Middle frontal gyrus (tissue), 1 donor: ENCODE measurements around the gene ZDHHC17.
"Not testable (repeated sequence)": the region's sequence is repeated elsewhere in the genome, so short reads cannot be mapped to it uniquely, and the experiment has no call there.

Source experiments
- DNase-seq: peaks from one replicate; pipeline ENCODE4 v3.0.0-alpha.2; 2015; ENCODE audit warnings: low spot score; ENCODE audit errors: extremely low spot score

Gene ZDHHC17

DNA sequence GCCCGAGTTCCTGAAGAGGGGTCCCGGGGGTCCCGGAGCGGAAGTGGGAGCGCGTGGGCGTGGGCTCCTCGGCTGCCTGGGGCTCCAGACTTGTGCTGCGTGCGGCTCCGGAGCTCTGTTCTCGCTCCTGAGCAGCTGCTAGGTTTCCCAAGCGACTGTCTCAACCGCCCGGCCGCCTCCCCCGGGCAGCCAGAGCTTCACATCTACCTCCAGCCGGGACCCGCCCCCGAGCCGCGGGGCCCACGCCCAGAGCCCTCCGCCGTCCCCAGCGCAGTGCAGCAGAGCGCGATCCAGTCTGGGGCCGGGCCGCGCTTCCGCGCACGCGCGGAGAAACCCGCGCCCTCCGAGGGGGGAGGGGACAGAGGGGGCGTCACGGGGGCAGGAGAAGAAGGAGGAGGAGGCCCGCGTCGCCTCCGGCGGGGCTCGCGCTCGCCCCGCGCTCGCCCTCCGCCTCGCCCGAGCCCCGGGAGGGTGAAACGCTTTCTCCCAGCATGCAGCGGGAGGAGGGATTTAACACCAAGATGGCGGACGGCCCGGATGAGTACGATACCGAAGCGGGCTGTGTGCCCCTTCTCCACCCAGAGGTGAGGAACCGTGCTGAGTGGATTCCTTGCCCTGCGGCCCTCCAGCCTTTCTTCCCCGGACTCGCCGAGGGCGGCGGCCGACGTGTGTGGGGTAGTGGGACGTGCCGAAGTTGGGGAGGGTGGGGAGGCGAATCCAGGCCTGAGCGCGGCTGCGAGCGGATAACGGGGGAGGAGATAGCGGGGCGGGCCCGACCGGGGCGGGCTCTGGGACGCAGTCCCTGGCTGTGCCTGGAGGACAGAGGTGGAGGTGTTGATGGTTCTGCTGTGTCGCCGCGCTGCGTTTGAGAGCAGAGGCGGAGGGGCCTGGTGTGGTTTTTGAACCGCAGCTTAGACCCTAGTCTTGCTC, at the start of gene ZDHHC17:
ZDHHC17 (plus strand) TSS at position 370 of the 930 bp plus-strand sequence; CDS start at position 492, 122 bp downstream.
- DNase-seq, result peak; percentile 80

DNA sequence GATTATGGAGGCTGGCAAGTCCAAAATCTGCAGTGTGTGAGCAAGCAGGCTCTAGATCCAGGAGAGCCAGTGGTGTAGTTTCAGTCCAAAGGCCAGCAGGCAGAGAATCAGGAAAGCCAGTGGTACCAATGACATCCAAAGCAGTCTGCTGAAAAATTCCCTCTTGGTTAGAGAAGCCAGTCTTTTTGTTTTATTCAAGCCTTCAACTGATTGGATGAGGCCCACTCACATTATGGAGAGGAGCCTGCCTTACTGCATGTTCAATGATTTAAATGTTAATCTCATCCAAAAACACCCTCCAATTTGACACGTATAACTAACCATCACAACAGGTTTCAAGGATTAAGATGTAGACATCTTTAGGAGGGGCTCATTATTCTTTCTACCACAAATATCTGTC, 49.5 kb upstream of the ZDHHC17 start:
- no peak for DNase-seq

- no peak for DNase-seq
Observed at GRCh38 chr12:76714861-76715260, 49.1 kb upstream of the ZDHHC17 start.

DNA sequence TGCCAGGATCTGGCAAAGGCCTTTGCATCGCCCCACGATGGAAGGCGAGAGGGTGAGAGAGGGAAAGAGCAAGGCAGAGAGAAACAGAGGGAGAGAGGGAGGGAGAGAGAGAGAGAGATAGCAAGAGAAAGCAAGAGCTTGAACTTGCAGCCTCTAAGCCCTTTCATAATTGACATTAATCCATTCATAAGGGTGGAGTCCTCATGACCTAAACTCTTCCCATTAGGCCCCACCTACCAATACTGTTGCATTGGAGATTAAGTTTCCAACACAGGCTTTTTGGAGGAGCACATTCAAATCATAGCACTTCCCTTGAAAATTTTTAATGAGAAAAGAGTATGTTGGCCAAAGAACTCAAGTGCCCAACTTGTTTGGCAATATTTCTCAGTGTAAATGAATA, 48.6 kb upstream of the ZDHHC17 start:
- DNase-seq, result no peak

GRCh38 chr12:76717314-76717713, 46.6 kb upstream of the ZDHHC17 start:
- no peak for DNase-seq

DNA sequence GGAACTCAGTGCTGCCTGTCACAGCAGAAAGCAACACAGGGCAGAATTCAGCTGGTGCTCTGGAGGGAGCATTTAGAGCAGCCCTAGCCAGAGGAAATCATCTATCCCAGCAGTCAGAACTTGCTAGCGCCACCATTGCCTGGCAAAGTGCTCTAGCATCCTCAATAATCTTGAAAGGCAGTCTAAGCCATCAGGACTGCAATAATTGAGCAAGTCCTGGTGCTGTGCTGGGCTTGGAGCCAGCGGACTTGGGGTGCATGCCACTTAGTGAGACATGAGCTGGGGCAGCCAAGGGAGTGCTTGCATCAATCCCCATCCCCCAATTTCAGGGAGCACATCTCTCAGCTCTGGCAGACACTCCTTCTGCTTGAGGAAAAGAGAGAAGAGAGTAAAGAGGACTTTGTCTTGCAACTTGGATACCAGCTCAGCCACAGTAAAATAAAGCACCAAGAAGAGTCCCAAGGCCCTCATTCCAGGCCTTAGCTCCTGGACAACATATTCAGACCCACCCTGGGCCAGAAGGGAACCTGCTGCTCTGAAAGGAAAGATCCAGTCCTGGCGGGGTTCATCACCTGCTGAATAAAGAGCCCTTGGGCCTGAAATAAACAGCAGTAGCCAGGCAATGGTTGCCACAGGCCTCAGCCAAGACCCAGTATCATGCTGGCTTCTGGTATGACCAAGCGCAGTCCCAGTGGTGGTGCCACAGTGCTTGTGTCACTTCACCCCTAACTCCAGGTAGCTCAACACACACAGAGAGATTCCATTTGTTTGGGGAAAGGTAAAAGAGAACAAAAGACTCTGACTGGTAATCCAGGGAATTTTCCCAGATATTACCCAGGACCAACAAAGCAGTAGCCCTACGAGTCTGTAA, 44.5 kb upstream of the ZDHHC17 start:
- no peak for DNase-seq

DNA sequence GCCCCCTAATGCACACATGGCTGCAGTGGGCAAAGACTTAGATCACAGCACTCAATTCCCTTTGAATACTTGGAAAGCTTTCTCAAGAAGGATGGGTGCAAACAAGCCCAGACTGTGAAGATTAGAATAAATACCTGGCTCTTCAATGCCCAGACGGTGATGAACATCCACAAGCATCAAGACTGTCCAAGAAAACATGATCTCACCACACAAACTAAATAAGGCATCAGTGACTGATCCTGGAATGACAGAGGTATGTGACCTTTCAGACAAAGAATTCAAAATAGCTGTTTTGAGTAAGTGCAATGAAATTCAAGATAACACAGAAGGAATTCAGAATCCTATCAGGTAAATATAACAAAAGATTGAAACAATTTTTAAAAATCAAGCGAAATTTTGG, 43.8 kb upstream of the ZDHHC17 start:
- no peak for DNase-seq

DNA sequence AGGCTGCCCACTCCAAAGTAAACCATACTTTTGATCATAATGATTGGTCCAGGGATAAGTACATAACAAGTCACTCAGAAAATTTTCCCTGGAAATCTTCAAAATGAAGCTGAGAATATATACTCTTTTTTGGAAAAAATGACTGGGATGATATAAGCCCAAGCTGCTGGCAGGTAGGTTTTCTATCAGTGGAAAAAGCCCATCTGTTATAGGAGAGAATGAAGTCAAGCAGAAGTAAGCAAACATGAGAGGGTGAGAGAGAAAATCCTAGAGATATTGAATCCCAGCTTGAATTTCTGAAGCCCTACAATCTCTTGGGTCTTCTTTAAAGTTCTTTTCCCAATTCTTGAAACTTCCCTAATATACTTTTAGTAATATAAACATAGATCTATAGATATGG, 37.3 kb upstream of the ZDHHC17 start:
- no peak for DNase-seq

DNA sequence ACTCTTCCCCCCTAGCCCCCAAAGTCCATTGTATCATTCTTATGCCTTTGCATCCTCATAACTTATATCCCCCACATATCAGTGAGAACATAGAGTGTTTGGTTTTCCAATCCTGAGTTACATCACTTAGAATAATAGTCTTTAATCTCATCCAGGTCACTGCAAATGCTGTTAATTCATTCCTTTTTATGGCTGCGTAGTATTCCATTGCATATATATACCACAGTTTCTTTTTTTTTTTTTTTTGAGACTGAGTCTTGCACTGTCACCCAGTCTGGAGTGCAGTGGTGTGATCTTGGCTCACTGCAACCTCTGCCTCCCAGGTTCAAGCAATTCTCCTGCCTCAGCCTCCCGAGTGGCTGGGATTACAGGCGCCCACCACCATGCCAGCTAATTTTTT, 31.7 kb upstream of the ZDHHC17 start:
- DNase-seq, result not testable (repeated sequence)

DNA sequence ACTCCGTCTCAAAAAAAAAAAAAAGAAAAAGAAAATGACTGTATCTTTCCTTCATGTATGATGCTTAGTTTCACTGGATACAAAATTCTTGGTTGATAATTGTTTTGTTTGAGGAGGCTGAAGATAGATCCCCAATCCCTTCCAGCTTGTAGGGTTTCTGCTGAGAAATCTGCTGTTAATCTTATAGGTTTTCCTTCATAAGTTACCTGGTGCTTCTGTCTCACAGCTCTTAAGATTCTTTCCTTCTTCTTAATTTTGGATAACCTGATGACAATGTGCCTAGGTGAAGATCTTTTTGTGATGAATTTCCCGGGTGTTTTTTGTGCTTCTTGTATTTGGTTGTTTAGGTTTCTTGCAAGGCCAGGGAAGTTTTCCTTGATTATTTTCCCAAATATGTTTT, 26.2 kb upstream of the ZDHHC17 start:
- DNase-seq, result not testable (repeated sequence)

GRCh38 chr12:76738824-76739579, 24.9 kb upstream of the ZDHHC17 start:
- DNase-seq, result no peak

DNA sequence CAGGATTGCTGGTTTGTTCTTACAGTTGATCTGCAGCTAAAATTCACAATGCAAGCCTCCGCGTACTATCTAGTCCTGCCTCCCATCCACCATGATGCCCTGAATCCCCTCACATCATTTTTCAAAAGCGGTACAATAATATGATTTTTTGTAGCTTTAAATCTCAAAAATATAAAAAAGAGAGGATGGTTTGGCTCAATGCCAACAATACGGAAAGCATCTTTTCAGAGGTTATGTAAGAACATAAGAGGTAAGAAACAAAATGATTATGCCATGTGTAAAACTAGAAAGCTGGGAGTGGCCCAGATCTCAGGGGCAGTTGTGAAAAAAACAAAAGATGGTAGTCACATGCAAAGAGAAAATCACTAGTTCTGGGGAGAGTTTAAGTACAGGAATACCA, 24.0 kb upstream of the ZDHHC17 start:
- DNase-seq, result no peak

DNA sequence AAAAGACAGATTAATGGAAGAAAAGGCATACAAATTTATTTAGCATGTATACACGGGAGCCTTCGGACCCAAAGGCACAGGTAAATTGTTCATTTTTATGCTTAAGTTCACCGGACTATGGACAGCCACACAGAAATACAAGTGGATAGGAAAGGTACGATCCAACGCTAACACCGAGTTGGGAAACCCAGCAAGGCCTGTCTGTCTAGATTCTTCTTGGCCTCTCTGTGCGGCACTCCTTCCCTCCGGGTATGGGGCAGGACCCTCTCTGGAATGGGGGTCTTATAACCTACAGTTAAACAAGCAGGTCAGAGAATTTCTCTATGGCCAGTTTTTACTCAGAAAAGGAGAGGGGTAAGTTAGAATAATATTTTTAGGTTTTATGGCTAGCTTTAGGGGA, 23.4 kb upstream of the ZDHHC17 start:
- DNase-seq, result no peak

GRCh38 chr12:76745343-76745742, 18.6 kb upstream of the ZDHHC17 start:
- DNase-seq, result no peak

DNA sequence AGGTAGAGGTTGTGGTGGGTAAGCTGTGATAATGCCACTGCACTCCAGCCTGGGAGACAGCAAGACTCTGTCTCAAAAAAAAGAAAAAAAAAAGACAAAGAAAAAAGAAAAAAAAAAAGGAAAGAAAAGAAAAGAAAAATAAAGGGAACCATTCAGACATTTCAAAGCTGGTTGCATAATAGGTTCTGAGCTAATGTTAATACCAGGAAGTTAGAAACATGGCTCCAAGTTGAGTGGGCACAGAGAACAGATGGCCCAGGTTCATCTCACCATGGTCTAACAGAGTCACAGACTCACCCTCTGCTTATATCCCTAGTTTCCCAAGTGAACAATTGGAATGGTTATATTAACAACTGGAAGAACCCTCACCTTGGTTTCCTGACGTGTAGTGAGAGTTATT, 17.4 kb upstream of the ZDHHC17 start:
- DNase-seq, result no peak

DNA sequence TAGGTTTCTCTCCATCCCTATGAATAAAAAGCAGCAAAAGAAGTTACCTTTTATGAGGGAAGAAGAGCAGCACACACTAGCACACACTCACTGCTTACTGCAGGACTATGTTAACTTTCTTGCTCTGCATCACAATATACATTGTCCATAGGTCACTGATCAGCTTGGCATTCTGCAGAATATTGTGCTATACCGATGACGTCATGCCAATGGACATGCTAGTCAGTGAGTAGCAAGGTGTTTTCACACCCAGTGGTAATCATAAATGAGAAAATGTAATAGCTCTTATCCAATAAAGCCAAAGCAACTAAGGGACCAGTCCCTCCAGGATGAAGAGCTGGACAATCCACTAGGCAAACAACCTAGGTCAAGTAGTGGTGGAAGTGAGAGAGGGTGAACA, 16.7 kb upstream of the ZDHHC17 start:
- no peak for DNase-seq

GRCh38 chr12:76755829-76756379, 8.0 kb upstream of the ZDHHC17 start:
- DNase-seq, result no peak

DNA sequence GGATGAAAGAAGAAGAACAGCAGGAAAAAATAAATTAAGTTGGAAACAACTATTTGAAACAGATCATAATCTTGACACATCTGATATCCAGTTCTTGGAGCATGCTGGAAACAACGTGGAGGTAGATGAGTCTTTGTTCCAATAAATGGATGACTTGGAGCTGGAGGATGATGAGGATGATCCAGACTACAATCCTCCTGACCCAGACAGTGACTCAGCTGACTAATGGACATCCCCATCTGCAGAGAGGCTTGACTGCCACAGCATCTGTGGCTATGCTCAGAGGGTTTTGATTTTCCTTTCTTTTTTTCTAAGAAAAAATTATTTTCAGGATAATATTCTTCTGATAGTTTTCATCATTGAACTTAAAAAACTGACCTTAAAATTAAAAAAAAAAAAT, 6.2 kb upstream of the ZDHHC17 start:
- no peak for DNase-seq

- DNase-seq, result no peak
Observed at GRCh38 chr12:76762601-76762980, 1.3 kb upstream of the ZDHHC17 start.

GRCh38 chr12:76764856-76765255, 941 bp downstream of the ZDHHC17 start:
- DNase-seq, result no peak

GRCh38 chr12:76765598-76765997, 1.7 kb downstream of the ZDHHC17 start:
- no peak for DNase-seq
